Superior temporal gyrus (tissue), 1 donor: ENCODE data around the gene PPP2R2C.

Source experiments
- DNase-seq: peaks from one replicate; pipeline ENCODE4 v3.0.0-alpha.2; 2016; ENCODE audit errors: extremely low spot score

PPP2R2C gene

GRCh38 chr4:6291784-6292297 lies 180.6 kb downstream of the PPP2R2C start:
- no peak for DNase-seq

- no peak for DNase-seq
These were observed 181.5 kb downstream of the PPP2R2C start for GRCh38 chr4:6290769-6291547.

- DNase-seq: no peak
These were observed 182.2 kb downstream of the PPP2R2C start for GRCh38 chr4:6290256-6290655.

- DNase-seq: no peak
These were observed 183.5 kb downstream of the PPP2R2C start for GRCh38 chr4:6288871-6289270.

- DNase-seq: no peak
These were observed 184.1 kb downstream of the PPP2R2C start for GRCh38 chr4:6288342-6288741.

- DNase-seq: no peak
These were observed 185.2 kb downstream of the PPP2R2C start for GRCh38 chr4:6287017-6287788.

GRCh38 chr4:6283282-6283681 lies 189.1 kb downstream of the PPP2R2C start:
- DNase-seq: no peak

GRCh38 chr4:6282314-6282771 lies 190.1 kb downstream of the PPP2R2C start:
- no peak for DNase-seq

GRCh38 chr4:6281436-6282313 lies 190.7 kb downstream of the PPP2R2C start:
- DNase-seq: no peak

GRCh38 chr4:6280365-6280996 lies 191.9 kb downstream of the PPP2R2C start:
- DNase-seq: no peak

- DNase-seq: no peak
These were observed 192.7 kb downstream of the PPP2R2C start for GRCh38 chr4:6279582-6280289.

- DNase-seq: no peak
These were observed 193.6 kb downstream of the PPP2R2C start for GRCh38 chr4:6278801-6279197.

GRCh38 chr4:6277935-6278800 lies 194.2 kb downstream of the PPP2R2C start:
- no peak for DNase-seq

- no peak for DNase-seq
These were observed 195.1 kb downstream of the PPP2R2C start for GRCh38 chr4:6277139-6277802.

- no peak for DNase-seq
These were observed 196.3 kb downstream of the PPP2R2C start for GRCh38 chr4:6275898-6276806.

GRCh38 chr4:6275351-6275750 lies 197.1 kb downstream of the PPP2R2C start:
- DNase-seq: no peak

GRCh38 chr4:6273661-6273990 lies 198.8 kb downstream of the PPP2R2C start:
- DNase-seq: no peak
